HG03280 (cell line): Measurements from ENCODE around the gene CSPG5.

ENCODE experiments used
- ATAC-seq: cut with Tn5 transposase; IDR thresholded peaks from one replicate; pipeline ENCODE4 v1.9.1; 2021; ENCODE audit warnings: mild to moderate bottlenecking, moderate library complexity; ENCODE audit not compliant: unreplicated experiment

Gene CSPG5

DNA sequence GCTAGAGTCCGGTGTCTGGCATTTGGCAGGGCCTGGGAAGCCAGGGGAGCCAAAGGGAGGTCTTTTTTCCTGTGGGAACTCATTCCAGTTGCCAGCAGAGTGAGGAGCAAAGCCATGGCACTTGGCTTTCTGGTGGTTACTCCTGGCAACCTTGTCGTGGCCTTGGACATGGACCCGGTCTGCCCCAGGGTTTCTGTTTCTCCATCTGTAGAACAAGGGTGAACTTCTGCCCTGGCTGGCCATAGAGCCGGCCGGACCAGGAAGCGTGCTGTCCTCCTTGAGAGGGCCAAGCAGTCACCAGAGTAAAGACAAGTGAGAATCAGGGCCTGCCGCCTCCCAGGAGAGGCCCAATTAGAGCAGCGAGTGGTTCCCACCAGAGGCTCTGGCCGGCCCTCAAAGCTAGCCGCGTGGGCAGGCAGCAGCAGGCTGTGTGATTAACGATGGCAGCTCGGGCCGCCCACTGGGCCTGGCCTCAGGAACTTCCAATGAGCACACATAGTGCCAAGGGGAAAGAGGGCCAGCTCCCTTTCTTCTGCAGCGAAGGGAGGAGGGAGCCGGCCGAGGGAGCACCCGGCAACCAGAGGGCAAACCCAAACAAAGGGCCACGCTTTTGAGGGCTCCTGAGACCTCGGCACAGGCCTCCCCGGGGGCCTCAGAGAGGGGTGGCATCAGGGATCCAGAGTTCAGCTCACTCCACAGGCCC is 36.0 kb downstream of the CSPG5 start:
- no peak for ATAC-seq

DNA sequence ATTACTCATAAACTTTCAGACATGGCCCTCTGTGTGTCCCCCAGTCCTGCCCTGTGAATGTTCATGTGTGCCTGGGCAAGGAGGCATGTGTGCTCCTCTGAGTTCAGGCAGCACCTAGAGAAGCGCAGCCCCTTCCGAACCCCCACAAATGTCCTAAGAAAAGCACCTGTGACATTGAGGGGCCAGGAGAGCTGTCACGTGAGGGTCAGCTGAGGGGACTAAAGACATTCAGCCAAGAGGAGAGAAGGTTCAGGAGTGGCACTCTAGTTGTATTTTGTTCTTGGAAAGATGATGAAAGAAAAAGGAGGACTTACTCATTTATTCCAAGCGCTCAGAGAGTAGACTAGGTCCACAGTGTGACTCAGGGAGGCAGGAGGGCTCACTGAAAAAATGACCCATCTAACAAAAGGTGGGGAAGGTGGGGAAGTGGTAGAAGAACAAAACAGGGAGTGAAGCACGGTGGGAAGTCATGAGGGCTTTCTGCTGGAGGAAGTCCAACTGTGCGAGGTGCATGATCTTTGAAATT is 37.0 kb downstream of the CSPG5 start:
- no peak for ATAC-seq

DNA sequence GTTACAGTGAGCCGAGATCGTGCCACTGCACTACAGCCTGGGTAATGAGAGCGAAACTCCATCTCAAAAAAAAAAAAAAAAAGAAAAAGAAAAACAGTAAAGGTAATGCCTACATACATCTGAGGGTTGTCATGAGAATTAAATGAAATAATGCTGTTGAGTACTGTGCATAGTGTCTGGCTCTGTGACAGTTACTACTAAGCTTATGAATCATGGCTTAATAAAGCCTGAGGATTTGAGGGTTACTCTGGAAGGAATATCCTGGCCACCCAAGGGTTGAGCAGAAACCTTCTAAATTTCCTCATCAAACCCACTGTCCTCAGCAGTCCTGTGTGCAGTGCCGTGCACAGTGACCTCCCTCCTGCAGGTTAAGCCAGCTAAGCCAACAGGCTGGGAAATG is 38.4 kb downstream of the CSPG5 start:
- no peak for ATAC-seq

DNA sequence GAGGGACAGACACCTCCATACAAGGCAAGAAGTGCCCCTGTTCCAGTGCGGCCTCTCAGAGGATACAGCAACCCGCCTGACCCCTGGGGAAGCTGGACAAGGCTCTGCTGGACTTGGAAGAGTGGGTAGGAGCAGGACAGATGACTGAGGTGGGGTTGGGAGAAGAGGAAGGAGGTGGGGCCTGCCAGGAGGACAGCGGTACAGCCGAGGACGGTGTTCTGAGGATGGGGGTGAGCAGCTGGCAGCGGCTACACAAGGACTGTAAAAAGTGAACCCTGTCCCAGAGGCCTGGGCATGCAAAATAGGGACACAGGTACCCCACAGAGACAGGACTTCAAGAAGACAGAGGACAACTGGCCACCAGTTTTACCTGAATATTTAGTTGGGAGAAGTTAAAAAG is 41.7 kb downstream of the CSPG5 start:
- no peak for ATAC-seq

DNA sequence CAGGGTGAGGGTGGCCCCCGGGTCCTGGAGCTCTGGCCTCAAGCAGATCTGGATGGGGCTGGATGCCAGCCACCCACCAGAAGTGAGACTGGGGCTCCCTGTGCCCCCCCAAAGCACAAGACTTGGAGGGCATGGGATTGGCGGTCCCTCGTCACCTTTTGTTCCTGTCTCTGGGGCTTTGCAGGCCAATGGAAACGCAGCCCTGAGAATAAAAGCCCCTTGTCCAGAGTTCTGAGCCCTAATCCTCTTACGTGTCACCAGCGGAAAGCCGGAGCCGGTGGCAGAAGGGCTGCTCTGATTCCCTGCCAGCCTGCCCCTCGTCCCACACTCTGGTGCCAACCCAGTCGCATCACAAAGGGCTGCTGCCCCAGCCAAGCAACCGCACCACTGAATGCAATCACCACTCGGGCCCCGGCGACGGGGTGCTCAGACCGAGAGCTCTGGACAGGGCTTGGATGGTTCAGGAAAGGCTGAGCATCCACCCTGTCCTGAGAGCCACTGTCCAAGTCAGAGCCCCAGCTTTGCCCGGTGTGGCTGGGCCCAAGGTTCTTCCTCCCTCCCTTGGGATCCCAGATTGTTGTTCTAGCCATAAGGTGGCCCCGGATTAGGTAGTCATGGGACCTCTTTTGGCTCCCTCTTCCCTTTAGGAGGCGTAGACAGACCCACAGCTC is 42.3 kb downstream of the CSPG5 start:
- no peak for ATAC-seq

DNA sequence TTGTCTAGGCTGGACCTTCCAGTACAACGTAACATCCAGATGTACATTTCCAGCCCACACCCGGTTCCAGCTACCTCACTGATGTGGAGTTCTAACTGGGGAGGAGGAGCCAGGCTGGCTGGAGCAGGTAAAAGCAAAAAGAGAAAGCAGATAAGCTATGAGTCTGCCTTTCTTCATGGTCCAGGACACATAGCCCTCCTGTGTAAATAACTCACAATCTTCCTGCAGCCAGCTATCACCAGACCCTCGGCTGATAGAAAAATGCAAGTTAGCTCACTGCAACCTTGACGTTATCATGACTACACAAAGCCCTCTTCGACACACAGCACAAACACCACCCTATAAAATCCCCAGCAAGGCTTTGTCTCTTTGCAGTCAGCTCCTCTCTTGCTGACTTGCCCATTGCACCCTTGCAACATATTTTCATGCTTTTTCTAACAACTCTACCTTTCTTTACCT is 44.6 kb downstream of the CSPG5 start:
- no peak for ATAC-seq

DNA sequence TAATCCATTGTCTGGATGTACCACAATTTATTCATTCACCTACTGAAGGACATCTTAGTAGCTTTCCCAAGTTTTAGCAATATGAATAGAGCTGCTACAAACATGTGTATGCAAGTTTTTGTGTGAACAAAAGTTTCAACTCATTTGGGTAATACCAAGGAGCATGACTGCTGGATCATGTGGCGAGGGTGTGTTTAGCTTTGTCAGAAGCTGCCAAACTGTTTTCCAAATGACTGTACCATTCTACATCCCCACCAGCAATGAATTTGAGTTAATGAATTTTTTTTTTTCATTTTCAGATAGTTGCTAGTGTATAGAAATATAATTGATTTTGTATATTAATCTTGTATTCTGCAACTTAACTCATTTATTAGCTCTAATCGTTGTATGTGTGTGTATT is 45.2 kb downstream of the CSPG5 start:
- ATAC-seq, result no peak

DNA sequence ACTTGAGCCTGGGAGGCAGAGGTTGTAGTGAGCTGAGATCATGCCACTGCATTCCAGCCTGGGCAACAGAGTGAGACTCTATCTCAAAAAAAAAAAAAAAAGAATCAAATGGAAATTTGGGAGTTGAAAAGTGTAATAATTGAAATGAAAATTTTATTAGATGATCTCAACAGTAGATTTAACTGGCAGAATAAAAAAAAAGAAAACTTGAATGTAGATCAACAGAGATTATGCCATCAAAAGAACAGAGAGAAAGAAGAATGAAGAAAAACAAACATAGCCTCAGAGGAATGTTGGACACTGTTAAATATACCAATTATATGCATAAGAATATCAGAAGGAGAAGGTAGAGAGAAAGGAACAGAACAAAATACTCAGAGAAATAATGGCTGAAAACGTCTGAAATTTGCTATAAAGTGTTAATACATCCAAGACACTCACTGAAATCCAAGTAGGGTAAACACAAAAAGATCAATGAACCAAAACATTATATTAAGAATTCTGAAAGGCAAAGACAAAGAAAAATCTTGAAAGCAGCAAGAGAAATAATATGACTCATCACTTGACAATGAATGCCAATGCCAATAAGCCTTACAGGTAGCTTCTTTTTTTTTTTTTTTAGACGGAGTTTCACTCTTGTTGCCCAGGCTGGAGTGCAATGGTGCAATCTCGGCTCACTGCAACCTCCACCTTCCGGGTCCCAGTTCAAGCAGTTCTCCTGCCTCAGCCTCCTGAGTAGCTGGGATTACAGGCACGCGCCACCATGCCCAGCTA is 50.5 kb downstream of the CSPG5 start:
- no peak for ATAC-seq

DNA sequence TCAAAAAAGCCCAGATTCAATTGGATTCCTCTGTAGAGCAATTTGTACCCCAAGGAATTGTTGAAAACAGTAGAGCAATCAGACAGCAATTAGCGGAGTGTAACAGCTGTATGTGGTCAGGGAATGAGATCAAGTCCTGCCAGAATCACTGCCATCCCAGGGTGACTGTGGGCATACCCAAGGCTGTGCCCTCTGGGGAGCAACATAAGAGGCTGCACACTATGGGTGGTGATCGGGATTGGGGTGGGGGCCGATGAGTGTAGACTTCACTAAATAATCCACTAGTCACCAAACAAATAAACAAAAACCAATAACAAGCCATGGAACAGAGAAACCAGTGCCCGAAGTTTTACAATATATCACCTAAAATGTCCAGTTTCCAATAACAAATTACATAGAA is 53.0 kb downstream of the CSPG5 start:
- no peak for ATAC-seq

DNA sequence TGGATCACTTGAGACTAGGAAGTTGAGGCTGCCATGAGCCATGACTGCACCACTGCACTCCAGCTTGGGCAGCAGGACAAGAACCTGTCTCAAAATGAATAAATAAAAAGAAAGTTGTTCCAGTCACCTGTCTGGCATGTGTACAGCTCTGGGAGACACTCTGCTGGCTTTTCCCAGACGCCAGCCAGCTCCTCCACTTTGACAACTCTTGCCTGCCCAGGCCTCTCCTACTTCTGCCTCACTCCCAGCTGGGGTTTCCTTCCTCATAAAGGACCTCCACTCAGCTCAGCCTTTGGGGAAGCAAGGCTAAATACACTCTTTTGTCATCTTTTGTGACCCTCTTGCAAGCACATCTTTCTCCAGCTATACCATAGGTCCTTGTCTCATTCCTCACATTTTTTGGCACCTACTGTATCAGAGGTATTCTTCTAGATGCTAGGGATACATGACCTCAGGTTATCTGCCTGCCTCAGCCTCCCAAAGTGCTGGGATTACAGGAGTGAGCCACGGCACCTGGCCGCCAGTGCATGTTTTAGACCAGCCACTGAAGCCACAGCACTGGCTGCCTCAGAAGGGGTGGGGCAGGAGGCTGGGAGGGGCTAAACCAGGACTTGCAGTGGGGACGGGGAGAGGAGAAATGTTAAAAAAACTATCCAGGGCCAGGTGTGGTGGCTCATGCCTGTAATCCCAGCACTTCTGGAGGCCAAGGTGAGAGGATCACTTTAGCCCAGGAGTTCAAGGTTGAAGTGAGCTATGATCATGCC is 55.2 kb downstream of the CSPG5 start:
- no peak for ATAC-seq

DNA sequence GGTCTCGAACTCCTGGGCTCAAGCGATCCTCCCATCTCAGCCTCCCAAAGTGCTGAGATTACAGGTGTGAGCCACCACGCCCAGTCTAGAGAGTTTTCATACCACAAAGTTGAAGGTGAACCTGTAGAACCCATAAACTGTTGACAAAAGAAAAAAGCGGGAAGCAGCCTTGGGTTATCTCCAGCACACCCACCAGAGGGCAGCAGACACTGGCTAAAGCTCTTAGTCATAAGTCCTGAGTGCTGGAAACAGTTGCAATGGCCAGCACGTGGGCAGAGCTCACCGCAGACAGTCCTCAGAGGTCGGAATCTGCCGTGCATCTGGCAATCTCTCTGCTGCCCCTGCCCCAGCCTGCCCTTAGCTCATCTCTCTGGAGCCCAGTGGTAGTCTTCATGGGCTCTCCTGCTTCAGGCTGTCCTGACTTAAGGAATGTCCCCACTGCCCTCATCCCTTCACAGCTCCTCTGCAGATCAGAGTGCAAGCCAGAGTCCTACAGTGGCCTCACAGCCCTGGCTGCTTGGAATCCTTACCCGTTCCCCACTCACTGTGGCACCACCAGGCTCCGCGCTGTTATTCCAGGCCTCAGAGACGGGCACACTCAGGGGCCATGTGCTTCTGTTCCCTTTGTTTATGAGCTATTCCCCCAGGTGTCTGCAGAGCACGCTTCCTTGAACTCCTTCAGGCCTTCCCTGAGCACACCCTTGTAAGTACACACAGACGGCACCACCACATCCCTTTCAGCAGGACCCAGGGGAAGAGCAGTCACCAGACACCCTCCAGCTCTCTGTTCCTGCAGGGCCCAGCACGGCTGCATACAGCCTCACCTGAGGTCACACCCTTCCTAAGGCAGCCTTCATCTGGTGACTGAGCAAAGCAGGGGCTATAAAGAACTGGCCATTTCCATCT is 56.3 kb downstream of the CSPG5 start:
- peak; percentile 79 for ATAC-seq

DNA sequence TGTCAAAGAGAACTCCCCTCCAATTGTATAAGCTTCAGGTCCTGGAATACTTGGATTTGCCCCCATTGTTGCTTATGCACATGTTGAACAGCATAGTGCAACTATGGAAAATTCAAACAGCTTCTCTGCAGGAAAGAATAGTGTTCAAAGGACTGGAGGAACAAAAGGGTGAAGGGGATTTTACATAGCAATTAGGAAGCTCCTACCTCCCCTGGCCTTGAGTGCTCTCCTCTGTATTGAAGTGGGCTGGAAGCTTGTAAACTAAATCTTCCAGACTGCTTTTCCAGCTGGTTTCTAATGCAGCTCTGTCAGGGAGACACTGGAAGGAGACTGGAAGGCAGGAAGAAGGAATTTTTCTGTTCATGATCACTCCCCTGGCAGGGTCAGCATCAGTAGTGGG is 57.9 kb downstream of the CSPG5 start:
- no peak for ATAC-seq

DNA sequence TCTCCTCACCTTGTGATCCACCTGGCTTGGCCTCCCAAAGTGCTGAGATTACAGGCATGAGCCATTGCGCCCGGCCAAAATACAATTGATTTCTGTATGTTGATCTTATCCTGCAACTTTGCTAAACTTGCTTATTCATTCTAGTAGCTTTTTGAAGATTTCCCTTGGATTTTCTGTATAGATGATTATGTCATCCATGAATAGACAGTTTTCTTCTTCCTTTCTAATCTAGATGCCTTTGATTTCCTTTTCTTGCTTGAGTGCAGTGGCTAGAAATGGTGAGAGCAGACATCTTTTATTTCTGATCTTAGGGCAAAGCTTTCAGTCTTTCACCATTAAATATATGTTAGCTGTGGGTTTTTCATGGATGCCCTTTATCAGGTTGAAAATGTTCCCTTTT is 60.7 kb downstream of the CSPG5 start:
- no peak for ATAC-seq

DNA sequence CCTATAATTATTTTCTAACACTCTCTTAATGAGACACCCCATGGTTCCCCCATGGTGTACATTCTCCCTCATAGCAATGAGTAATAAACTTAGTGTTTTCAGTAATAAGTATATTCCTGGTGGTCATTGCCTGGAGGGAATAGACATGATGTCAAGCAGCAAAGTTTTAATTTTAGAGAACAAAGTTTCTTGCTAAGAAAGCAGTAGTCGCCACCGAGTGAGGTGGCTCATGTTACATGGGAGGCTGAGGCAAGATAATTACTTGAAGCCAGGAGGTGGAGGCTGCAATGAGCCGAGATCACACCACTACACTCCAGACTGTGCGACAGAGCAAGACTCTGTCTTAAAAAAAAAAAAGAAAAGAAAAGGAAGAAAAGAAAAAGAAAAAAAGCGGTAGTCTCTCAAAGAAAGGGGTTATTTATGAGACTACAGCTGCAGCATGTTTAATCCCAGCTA is 62.8 kb downstream of the CSPG5 start:
- ATAC-seq, result no peak

DNA sequence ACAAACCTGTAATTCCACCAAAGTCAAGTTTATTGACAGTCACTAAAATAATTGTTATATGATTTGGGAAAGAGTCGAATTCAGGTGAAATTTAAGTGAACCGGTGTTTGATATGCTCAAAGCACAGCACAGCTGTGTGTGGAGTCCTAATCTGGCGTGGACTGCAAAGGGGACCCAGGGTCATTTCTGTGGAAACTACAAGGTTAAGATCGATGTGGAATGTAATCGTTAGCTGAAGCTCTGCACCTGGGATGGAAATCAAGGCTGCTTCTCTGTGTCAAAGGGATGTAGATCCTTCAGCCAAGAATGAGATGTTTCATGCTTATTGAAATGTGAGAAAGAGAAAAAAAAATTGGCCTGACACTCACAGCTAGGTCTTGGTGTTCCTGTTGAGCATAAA is 63.6 kb downstream of the CSPG5 start:
- ATAC-seq, result no peak

DNA sequence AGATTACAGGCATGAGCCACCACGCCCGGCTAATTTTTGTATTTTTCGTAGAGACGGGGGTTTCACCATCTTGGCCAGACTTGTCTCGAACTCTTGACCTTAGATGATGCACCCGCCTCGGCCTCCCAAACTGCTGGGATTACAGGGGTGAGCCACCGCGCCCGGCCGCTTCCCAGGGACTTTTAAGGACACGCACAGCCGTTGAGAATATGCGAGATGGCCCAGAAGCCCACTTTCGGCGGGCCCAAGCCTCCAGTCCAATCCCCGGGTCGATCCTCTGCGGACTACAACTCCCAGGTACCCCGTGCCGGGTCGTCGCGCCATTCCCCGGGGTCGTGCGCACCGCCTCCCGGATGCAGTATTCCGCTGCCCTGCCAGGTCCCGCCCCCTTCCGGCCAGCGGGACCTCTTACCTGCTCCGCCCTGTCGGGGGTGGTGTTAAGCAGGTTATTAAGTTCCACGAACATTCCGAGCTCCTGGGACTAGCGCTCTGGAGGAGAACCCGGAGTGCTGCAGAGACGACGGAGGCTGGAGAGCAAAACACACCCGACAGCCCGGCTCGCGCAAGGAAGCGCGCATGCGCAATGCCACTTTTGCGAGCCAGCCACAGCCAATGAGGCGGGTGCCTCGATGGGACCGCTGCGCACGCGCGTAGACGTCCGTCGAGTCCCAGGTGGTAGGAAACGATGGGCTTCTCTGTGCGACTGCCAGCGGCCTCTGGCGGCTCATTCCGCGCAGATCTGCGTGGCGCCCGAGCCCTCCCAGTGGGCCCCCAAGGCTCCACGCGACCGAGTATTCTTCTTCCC is 65.3 kb downstream of the CSPG5 start, which contains the start of gene ELP6:
Gene ELP6 (minus strand): TSS at position 588 of the 805 bp plus-strand sequence. CDS start 122 bp downstream, at position 466.
- ATAC-seq, result peak; percentile 94

DNA sequence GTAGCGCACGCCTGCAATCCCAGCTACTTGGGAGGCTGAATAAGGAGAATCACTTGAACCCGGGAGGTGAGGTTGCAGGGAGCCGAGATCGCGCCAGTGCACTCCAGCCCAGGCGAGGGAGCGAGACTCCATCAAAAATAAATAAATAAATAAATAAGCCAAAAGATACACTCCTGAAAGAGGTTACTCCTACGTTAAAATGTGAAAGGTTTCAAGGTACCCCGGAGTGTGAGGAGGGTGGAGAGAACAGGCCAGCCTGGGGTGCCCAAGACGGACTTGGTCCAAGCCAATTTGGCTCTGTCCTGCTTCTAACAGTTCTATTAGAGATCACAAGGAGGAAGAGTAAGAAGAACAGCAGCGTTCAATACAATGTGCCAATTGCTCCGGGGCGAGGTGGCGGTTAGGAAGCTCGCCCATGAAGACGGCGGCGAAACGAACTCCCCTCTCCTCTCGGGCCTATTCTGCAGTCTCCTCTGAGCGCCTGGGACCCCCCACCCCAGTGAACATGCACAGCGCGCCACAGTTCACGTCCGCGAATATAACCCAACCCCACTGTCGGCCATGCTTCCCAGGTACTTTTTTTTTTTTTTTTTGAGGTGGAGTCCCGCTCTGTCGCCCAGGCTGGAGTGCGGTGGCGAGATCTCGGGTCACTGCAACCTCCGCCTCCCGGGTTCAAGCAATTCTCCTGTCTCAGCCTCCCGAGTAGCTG is 66.1 kb downstream of the CSPG5 start:
- no peak for ATAC-seq
